ENCODE results near the gene DLGAP1. TPM values are rescaled to one million over a fixed set of nuclear protein-coding genes. Genes with fewer than 3 reads are reported as not detected.

DLGAP1 gene
- total RNA-seq, 4 donors from 2014 or later, result 0.13 to 6.2 (median 0.53) TPM

DNA sequence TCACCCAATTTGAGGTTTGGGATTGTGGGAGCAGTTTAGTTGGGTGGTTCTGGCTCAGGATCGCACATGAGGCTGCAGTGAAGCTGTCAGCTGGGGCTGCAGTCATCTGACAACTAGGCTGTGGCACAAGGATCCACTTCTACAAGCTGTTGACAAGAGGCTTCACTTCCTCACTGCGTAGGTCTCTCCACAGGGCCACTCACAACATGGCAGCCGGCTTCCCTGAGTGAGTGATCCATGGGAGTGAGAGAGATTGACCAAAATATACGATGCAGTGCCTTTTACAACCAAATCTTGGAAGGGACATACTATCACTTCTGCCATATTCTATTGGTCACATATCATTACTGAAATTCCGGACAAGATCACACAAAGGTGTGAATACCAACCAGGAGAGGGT, 187.5 kb downstream of the DLGAP1 start:
- intact Hi-C loops (cut with DNase I; ENCODE audit: low total_unique reads) (no loop called here), in situ Hi-C loops (cut with MboI; ENCODE audit: low sequenced_read_pairs in 4 of 4) (no loop called here)
- TF ChIP-seq POLR2A (IDR thresholded peaks at IDR 0.05), result no peak
- TF ChIP-seq, protein P1, sequence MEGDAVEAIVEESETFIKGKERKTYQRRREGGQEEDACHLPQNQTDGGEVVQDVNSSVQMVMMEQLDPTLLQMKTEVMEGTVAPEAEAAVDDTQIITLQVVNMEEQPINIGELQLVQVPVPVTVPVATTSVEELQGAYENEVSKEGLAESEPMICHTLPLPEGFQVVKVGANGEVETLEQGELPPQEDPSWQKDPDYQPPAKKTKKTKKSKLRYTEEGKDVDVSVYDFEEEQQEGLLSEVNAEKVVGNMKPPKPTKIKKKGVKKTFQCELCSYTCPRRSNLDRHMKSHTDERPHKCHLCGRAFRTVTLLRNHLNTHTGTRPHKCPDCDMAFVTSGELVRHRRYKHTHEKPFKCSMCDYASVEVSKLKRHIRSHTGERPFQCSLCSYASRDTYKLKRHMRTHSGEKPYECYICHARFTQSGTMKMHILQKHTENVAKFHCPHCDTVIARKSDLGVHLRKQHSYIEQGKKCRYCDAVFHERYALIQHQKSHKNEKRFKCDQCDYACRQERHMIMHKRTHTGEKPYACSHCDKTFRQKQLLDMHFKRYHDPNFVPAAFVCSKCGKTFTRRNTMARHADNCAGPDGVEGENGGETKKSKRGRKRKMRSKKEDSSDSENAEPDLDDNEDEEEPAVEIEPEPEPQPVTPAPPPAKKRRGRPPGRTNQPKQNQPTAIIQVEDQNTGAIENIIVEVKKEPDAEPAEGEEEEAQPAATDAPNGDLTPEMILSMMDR (IDR thresholded peaks at IDR 0.05 in 4 of 5, conservative IDR thresholded peaks at IDR 0.05 in 1 of 5), result no peak
- Histone ChIP-seq H3K4me1 (no peaks in the 10 kb centered on the region), H3K4me3 (no peak overlapping the region), H3K27ac (no peak overlapping the region), H3K27me3 (no peaks in the 10 kb centered on the region), H3K36me3 (no peaks in the 10 kb centered on the region), H3K9me3 (no peaks in the 10 kb centered on the region)
- ATAC-seq (no peak), DNase-seq (no peak)

- intact Hi-C loops (cut with DNase I; ENCODE audit: low total_unique reads), result no loop called here
- no peaks in the 10 kb centered on the region for H3K36me3 ChIP-seq
- H3K27ac ChIP-seq, result no peak overlapping the region
- no peak overlapping the region for H3K4me3 ChIP-seq
- H3K9me3 ChIP-seq, result no peaks in the 10 kb centered on the region
- no peak for DNase-seq
- H3K4me1 ChIP-seq, result no peaks in the 10 kb centered on the region
- TF ChIP-seq, protein P1 (IDR thresholded peaks at IDR 0.05 in 4 of 5, conservative IDR thresholded peaks at IDR 0.05 in 1 of 5), result no peak
- no peak for TF ChIP-seq POLR2A (IDR thresholded peaks at IDR 0.05)
- in situ Hi-C loops (cut with MboI; ENCODE audit: low sequenced_read_pairs in 4 of 4), result no loop called here
- ATAC-seq, result no peak
- H3K27me3 ChIP-seq, result no peaks in the 10 kb centered on the region
Observed at GRCh38 chr18:4264347-4264791, 190.7 kb downstream of the DLGAP1 start.

- intact Hi-C loops (cut with DNase I; ENCODE audit: low total_unique reads) (no loop called here), in situ Hi-C loops (cut with MboI; ENCODE audit: low sequenced_read_pairs in 4 of 4) (no loop called here)
- Histone ChIP-seq H3K27ac (no peak overlapping the region), H3K9me3 (no peaks in the 10 kb centered on the region), H3K4me3 (no peak overlapping the region), H3K27me3 (no peaks in the 10 kb centered on the region), H3K4me1 (no peaks in the 10 kb centered on the region), H3K36me3 (no peaks in the 10 kb centered on the region)
- TF ChIP-seq, protein P1 (IDR thresholded peaks at IDR 0.05 in 4 of 5, conservative IDR thresholded peaks at IDR 0.05 in 1 of 5), result no peak
- no peak for TF ChIP-seq POLR2A (IDR thresholded peaks at IDR 0.05)
- DNase-seq (no peak), ATAC-seq (no peak)
Observed at GRCh38 chr18:4260107-4260506, 195.0 kb downstream of the DLGAP1 start.

- Histone ChIP-seq H3K27me3 (no peaks in the 10 kb centered on the region), H3K9me3 (no peaks in the 10 kb centered on the region), H3K36me3 (no peaks in the 10 kb centered on the region), H3K27ac (no peak overlapping the region), H3K4me1 (no peaks in the 10 kb centered on the region), H3K4me3 (no peak overlapping the region)
- ATAC-seq, result no peak
- in situ Hi-C loops (cut with MboI; ENCODE audit: low sequenced_read_pairs in 4 of 4) (no loop called here), intact Hi-C loops (cut with DNase I; ENCODE audit: low total_unique reads) (no loop called here)
- no peak for DNase-seq
- TF ChIP-seq POLR2A (IDR thresholded peaks at IDR 0.05), result no peak
- TF ChIP-seq, protein P1 (IDR thresholded peaks at IDR 0.05 in 4 of 5, conservative IDR thresholded peaks at IDR 0.05 in 1 of 5), result no peak
Observed at GRCh38 chr18:4256766-4257417, 198.2 kb downstream of the DLGAP1 start.

DNA sequence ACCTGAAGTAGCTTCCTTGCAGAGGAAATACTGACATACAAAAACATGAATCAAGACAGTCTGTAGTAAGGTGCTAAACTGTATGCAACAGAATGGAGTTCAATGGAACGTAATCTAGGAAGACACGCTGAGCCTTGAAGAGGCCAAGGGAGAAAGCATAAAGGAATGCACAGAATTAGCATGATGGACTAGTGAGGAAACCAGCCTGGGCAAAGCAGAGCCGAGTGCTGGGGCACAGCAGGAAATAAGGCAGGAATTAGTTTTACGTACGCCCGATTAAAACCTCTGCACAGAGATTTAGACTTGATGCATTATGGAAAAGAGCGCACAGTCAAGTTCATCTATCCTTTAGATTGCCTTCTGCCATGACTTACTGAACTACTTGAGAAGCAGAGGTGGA, 200.3 kb downstream of the DLGAP1 start:
- Histone ChIP-seq H3K27ac (no peak overlapping the region), H3K4me1 (no peaks in the 10 kb centered on the region), H3K36me3 (no peaks in the 10 kb centered on the region), H3K4me3 (no peak overlapping the region), H3K27me3 (no peaks in the 10 kb centered on the region), H3K9me3 (no peaks in the 10 kb centered on the region)
- TF ChIP-seq POLR2A (IDR thresholded peaks at IDR 0.05), result no peak
- TF ChIP-seq, protein P1 (IDR thresholded peaks at IDR 0.05 in 4 of 5, conservative IDR thresholded peaks at IDR 0.05 in 1 of 5), result no peak
- intact Hi-C loops (cut with DNase I; ENCODE audit: low total_unique reads) (no loop called here), in situ Hi-C loops (cut with MboI; ENCODE audit: low sequenced_read_pairs in 4 of 4) (no loop called here)
- DNase-seq, result no peak
- no peak for ATAC-seq
